Karpas-422 (cell line): ENCODE data around the gene CMYA5. TPM values are rescaled to one million over a fixed set of nuclear protein-coding genes. Genes with fewer than 3 reads are reported as not detected.
"Not testable (repeated sequence)": the region's sequence is repeated elsewhere in the genome, so short reads cannot be mapped to it uniquely, and the experiment has no call there.

Experiments used
- DNase-seq: peaks from one replicate; pipeline ENCODE4 v3.0.0-alpha.2; 2015
- H2AFZ ChIP-seq: fragments of 200-600 bp; sonication (generic); 2 replicates; pipeline ENCODE4 v1.6.1; 2014; ENCODE audit warnings: antibody characterized with exemption, low read length, mixed read lengths
- H3K27ac ChIP-seq: fragments of 200-600 bp; sonication (generic); 2 replicates; pipeline ENCODE4 v1.5.1; 2014; ENCODE audit warnings: mild to moderate bottlenecking, low read length, moderate library complexity
- H3K27me3 ChIP-seq: fragments of 200-600 bp; sonication (generic); 2 replicates; pipeline ENCODE4 v1.6.1; 2014; ENCODE audit warnings: low read length, mixed read lengths
- H3K36me3 ChIP-seq: fragments of 200-600 bp; sonication (generic); 2 replicates; pipeline ENCODE4 v1.6.1; 2014; ENCODE audit warnings: low read length, mixed read lengths; ENCODE audit not compliant: insufficient read depth
- H3K4me1 ChIP-seq: fragments of 200-600 bp; sonication (generic); 2 replicates; pipeline ENCODE4 v1.6.1; 2014; ENCODE audit warnings: mild to moderate bottlenecking, low read length, mixed read lengths
- H3K4me2 ChIP-seq: fragments of 200-600 bp; sonication (generic); 2 replicates; pipeline ENCODE4 v1.6.1; 2014; ENCODE audit warnings: low read length, low read depth, mild to moderate bottlenecking; ENCODE audit not compliant: poor library complexity, severe bottlenecking
- H3K4me3 ChIP-seq: fragments of 200-600 bp; sonication (generic); 2 replicates; pipeline ENCODE4 v1.5.1; 2014; ENCODE audit warnings: mild to moderate bottlenecking, antibody characterized with exemption, low read length, mixed read lengths
- H3K79me2 ChIP-seq: fragments of 200-600 bp; sonication (generic); 2 replicates; pipeline ENCODE4 v1.6.1; 2014; ENCODE audit warnings: mild to moderate bottlenecking, low read length, mixed read lengths
- H3K9ac ChIP-seq: fragments of 200-600 bp; sonication (generic); 2 replicates; pipeline ENCODE4 v1.6.0; 2014; ENCODE audit warnings: low read length
- H3K9me2 ChIP-seq: fragments of 200-600 bp; sonication (generic), shearing (Covaris generic); replicated peaks from 2 replicates; pipeline ENCODE4 v1.6.0; 2014; ENCODE audit warnings: mild to moderate bottlenecking, low read length, moderate library complexity; ENCODE audit not compliant: insufficient read depth
- H3K9me3 ChIP-seq: fragments of 300-700, 200-600 bp; sonication (generic); 2 replicates; pipeline ENCODE4 v1.6.1; 2014; ENCODE audit warnings: low read length, mixed read lengths
- H4K20me1 ChIP-seq: fragments of 200-600 bp; sonication (generic); 2 replicates; pipeline ENCODE4 v1.6.1; 2014; ENCODE audit warnings: mild to moderate bottlenecking, antibody characterized with exemption, low read length, low read depth; ENCODE audit not compliant: insufficient read depth
- total RNA-seq: library from RNA; depleted of rRNA; stranded (reverse); fragments of >200 nt; shearing (Covaris generic); gene quantifications from 2 replicates; pipeline ENCODE4 v1.2.3, GENCODE V29; 2014; ENCODE audit warnings: low replicate concordance

CMYA5 gene
- total RNA-seq, 1 experiment from 2014 or later, result 0.45 TPM

- no peaks in the 10 kb centered on the region for H3K4me1 ChIP-seq
- H3K9me3 ChIP-seq, result no peaks in the 10 kb centered on the region
- H3K79me2 ChIP-seq, result no peaks in the 10 kb centered on the region
- H3K9ac ChIP-seq, result no peak overlapping the region
- no peaks in the 10 kb centered on the region for H4K20me1 ChIP-seq
- no peak for DNase-seq
- H3K36me3 ChIP-seq, result no peaks in the 10 kb centered on the region
- no peaks in the 10 kb centered on the region for H3K9me2 ChIP-seq
- H3K27me3 ChIP-seq, result no peaks in the 10 kb centered on the region
- H3K4me3 ChIP-seq, result no peak overlapping the region
- no peak overlapping the region for H3K27ac ChIP-seq
- no peak overlapping the region for H3K4me2 ChIP-seq
- H2AFZ ChIP-seq, result no peak overlapping the region
These were observed 70.2 kb downstream of the CMYA5 start for GRCh38 chr5:79759848-79760247.

GRCh38 chr5:79762929-79763328 is 73.3 kb downstream of the CMYA5 start:
- Histone ChIP-seq H4K20me1 (no peaks in the 10 kb centered on the region), H3K4me1 (no peaks in the 10 kb centered on the region), H3K79me2 (no peaks in the 10 kb centered on the region), H3K27me3 (no peaks in the 10 kb centered on the region), H3K4me2 (no peak overlapping the region), H3K4me3 (no peak overlapping the region), H3K36me3 (no peaks in the 10 kb centered on the region), H3K9me2 (no peaks in the 10 kb centered on the region), H2AFZ (no peak overlapping the region), H3K27ac (no peak overlapping the region), H3K9me3 (no peaks in the 10 kb centered on the region), H3K9ac (no peak overlapping the region)
- DNase-seq, result no peak

- DNase-seq, H3K4me1 ChIP-seq, H4K20me1 ChIP-seq, H2AFZ ChIP-seq, H3K9me3 ChIP-seq, H3K27me3 ChIP-seq, H3K36me3 ChIP-seq, H3K9ac ChIP-seq, H3K27ac ChIP-seq, H3K4me2 ChIP-seq, H3K79me2 ChIP-seq, H3K4me3 ChIP-seq, H3K9me2 ChIP-seq: not testable (repeated sequence)
These were observed 74.5 kb downstream of the CMYA5 start for GRCh38 chr5:79764147-79764546.

- Histone ChIP-seq H4K20me1 (no peaks in the 10 kb centered on the region), H3K9ac (no peak overlapping the region), H3K4me2 (no peak overlapping the region), H3K4me1 (no peaks in the 10 kb centered on the region), H3K4me3 (no peak overlapping the region), H3K27ac (no peak overlapping the region), H2AFZ (no peak overlapping the region), H3K9me2 (no peaks in the 10 kb centered on the region), H3K79me2 (no peaks in the 10 kb centered on the region), H3K36me3 (no peaks in the 10 kb centered on the region), H3K27me3 (no peaks in the 10 kb centered on the region), H3K9me3 (no peaks in the 10 kb centered on the region)
- DNase-seq, result no peak
These were observed 81.8 kb downstream of the CMYA5 start for GRCh38 chr5:79771387-79771786.

- H3K9me3 ChIP-seq, result no peaks in the 10 kb centered on the region
These were observed 83.0 kb downstream of the CMYA5 start for GRCh38 chr5:79772651-79773050.

GRCh38 chr5:79773612-79774011 is 84.0 kb downstream of the CMYA5 start:
- Histone ChIP-seq H3K9me2 (no peaks in the 10 kb centered on the region), H3K27me3 (no peaks in the 10 kb centered on the region), H3K9me3 (no peaks in the 10 kb centered on the region), H3K4me1 (no peaks in the 10 kb centered on the region), H4K20me1 (no peaks in the 10 kb centered on the region), H3K36me3 (no peaks in the 10 kb centered on the region), H3K4me3 (no peak overlapping the region), H3K79me2 (no peaks in the 10 kb centered on the region), H3K9ac (no peak overlapping the region), H3K4me2 (no peak overlapping the region), H3K27ac (no peak overlapping the region), H2AFZ (no peak overlapping the region)
- DNase-seq, result no peak

More at GRCh38 chr5:79772651-79773050, 83.0 kb downstream of the CMYA5 start:
- no peaks in the 10 kb centered on the region for H3K79me2 ChIP-seq
- no peak overlapping the region for H3K9ac ChIP-seq
- H3K4me3 ChIP-seq, result no peak overlapping the region
- H4K20me1 ChIP-seq, result no peaks in the 10 kb centered on the region
- H3K4me1 ChIP-seq, result no peaks in the 10 kb centered on the region
- no peaks in the 10 kb centered on the region for H3K36me3 ChIP-seq
- no peaks in the 10 kb centered on the region for H3K9me2 ChIP-seq
- H2AFZ ChIP-seq, result no peak overlapping the region
- H3K4me2 ChIP-seq, result no peak overlapping the region
- H3K27ac ChIP-seq, result no peak overlapping the region
- DNase-seq, result no peak
- no peaks in the 10 kb centered on the region for H3K27me3 ChIP-seq

GRCh38 chr5:79774171-79774854 is 84.7 kb downstream of the CMYA5 start:
- Histone ChIP-seq H3K27ac (no peak overlapping the region), H3K9ac (no peak overlapping the region), H3K4me1 (no peaks in the 10 kb centered on the region), H3K79me2 (no peaks in the 10 kb centered on the region), H3K4me3 (no peak overlapping the region), H4K20me1 (no peaks in the 10 kb centered on the region), H3K4me2 (no peak overlapping the region), H2AFZ (no peak overlapping the region), H3K9me2 (no peaks in the 10 kb centered on the region), H3K9me3 (no peaks in the 10 kb centered on the region), H3K36me3 (no peaks in the 10 kb centered on the region), H3K27me3 (no peaks in the 10 kb centered on the region)
- peak; percentile 57 for DNase-seq

- Histone ChIP-seq H3K79me2 (no peaks in the 10 kb centered on the region), H3K4me3 (no peak overlapping the region), H3K4me2 (no peak overlapping the region), H4K20me1 (no peaks in the 10 kb centered on the region), H3K9me2 (no peaks in the 10 kb centered on the region), H3K27ac (no peak overlapping the region), H3K27me3 (no peaks in the 10 kb centered on the region), H2AFZ (no peak overlapping the region), H3K36me3 (no peaks in the 10 kb centered on the region), H3K9me3 (no peaks in the 10 kb centered on the region), H3K4me1 (no peaks in the 10 kb centered on the region), H3K9ac (no peak overlapping the region)
- no peak for DNase-seq
These were observed 85.2 kb downstream of the CMYA5 start for GRCh38 chr5:79774855-79775237.

- not testable (repeated sequence) for DNase-seq, H3K79me2 ChIP-seq, H3K27ac ChIP-seq, H3K4me2 ChIP-seq, H3K4me1 ChIP-seq, H2AFZ ChIP-seq, H4K20me1 ChIP-seq, H3K4me3 ChIP-seq, H3K9ac ChIP-seq, H3K9me2 ChIP-seq, H3K27me3 ChIP-seq, H3K36me3 ChIP-seq, H3K9me3 ChIP-seq
These were observed 95.1 kb downstream of the CMYA5 start for GRCh38 chr5:79784741-79785140.
